ENCODE results near the gene BOC. TPM values are rescaled to one million over a fixed set of nuclear protein-coding genes. Genes with fewer than 3 reads are reported as not detected.

The BOC gene
- total RNA-seq, 1 experiment from 2014 or later = 0.73 TPM

- no peak for DNase-seq
- H3K4me3 Mint-ChIP-seq (ENCODE audit: unreplicated experiment) = no peak overlapping the region
- Histone ChIP-seq H3K9me3 (no peaks in the 10 kb centered on the region), H3K4me1 (no peaks in the 10 kb centered on the region), H3K4me3 (ENCODE audit: low read depth, low read length) (no peak overlapping the region), H3K27me3 (replicated peaks; ENCODE audit: control insufficient read depth, insufficient read depth, low read length) (no peaks in the 10 kb centered on the region), H3K36me3 (ENCODE audit: control insufficient read depth, insufficient read depth, low read length) (no peaks in the 10 kb centered on the region)
- H3K9me3 Mint-ChIP-seq (ENCODE audit: unreplicated experiment) = no peaks in the 10 kb centered on the region
- ChIA-PET CTCF (no interaction called here), POLR2A (no interaction called here)
- H3K27ac Mint-ChIP-seq (ENCODE audit: unreplicated experiment) = no peak overlapping the region
- peaks cover 7% of the 10 kb centered on the region for H3K4me1 Mint-ChIP-seq (ENCODE audit: low read depth, unreplicated experiment)
- intact Hi-C loops (cut with micrococcal nuclease; ENCODE audit: unreplicated experiment) = no loop called here
- BruUV-seq (replicated peaks) = no TSS peak
- H3K36me3 Mint-ChIP-seq (ENCODE audit: insufficient read depth, unreplicated experiment) = peaks cover 4% of the 10 kb centered on the region
- no peak for TF ChIP-seq CTCF (IDR thresholded peaks at IDR 0.05; ENCODE audit: insufficient read depth in 1 of 2, low read depth in 1 of 2, low read length in 1 of 2, severe bottlenecking in 1 of 2, unreplicated experiment in 1 of 2)
- H3K27me3 Mint-ChIP-seq (ENCODE audit: insufficient read depth, unreplicated experiment) = peaks cover 5% of the 10 kb centered on the region
Observed at GRCh38 chr3:113293348-113293747, 82.0 kb downstream of the BOC start.

- H3K27ac Mint-ChIP-seq (ENCODE audit: unreplicated experiment) = no peak overlapping the region
- no peak overlapping the region for H3K4me3 Mint-ChIP-seq (ENCODE audit: unreplicated experiment)
- no peaks in the 10 kb centered on the region for H3K9me3 ChIP-seq
- H3K4me3 ChIP-seq (ENCODE audit: low read depth, low read length) = no peak overlapping the region
- H3K4me1 ChIP-seq = no peaks in the 10 kb centered on the region
- peaks cover 4% of the 10 kb centered on the region for H3K36me3 Mint-ChIP-seq (ENCODE audit: insufficient read depth, unreplicated experiment)
- CTCF ChIA-PET = no interaction called here
- H3K36me3 ChIP-seq (ENCODE audit: control insufficient read depth, insufficient read depth, low read length) = no peaks in the 10 kb centered on the region
- no peaks in the 10 kb centered on the region for H3K27me3 ChIP-seq (replicated peaks; ENCODE audit: control insufficient read depth, insufficient read depth, low read length)
- no TSS peak for BruUV-seq (replicated peaks)
- intact Hi-C loops (cut with micrococcal nuclease; ENCODE audit: unreplicated experiment) = no loop called here
- peaks cover 8% of the 10 kb centered on the region for H3K27me3 Mint-ChIP-seq (ENCODE audit: insufficient read depth, unreplicated experiment)
- peaks cover 7% of the 10 kb centered on the region for H3K4me1 Mint-ChIP-seq (ENCODE audit: low read depth, unreplicated experiment)
- H3K9me3 Mint-ChIP-seq (ENCODE audit: unreplicated experiment) = no peaks in the 10 kb centered on the region
- no peak for TF ChIP-seq CTCF (IDR thresholded peaks at IDR 0.05; ENCODE audit: insufficient read depth in 1 of 2, low read depth in 1 of 2, low read length in 1 of 2, severe bottlenecking in 1 of 2, unreplicated experiment in 1 of 2)
- DNase-seq = no peak
- POLR2A ChIA-PET = no interaction called here
Observed at GRCh38 chr3:113295463-113295862, 84.1 kb downstream of the BOC start.

GRCh38 chr3:113297287-113297686 lies 85.9 kb downstream of the BOC start:
- Mint-ChIP-seq H3K36me3 (ENCODE audit: insufficient read depth, unreplicated experiment) (peaks cover 4% of the 10 kb centered on the region), H3K9me3 (ENCODE audit: unreplicated experiment) (no peaks in the 10 kb centered on the region), H3K27ac (ENCODE audit: unreplicated experiment) (no peak overlapping the region), H3K4me1 (ENCODE audit: low read depth, unreplicated experiment) (peaks cover 7% of the 10 kb centered on the region), H3K4me3 (ENCODE audit: unreplicated experiment) (no peak overlapping the region), H3K27me3 (ENCODE audit: insufficient read depth, unreplicated experiment) (peaks cover 8% of the 10 kb centered on the region)
- ChIA-PET POLR2A (no interaction called here), CTCF (no interaction called here)
- BruUV-seq (replicated peaks) = no TSS peak
- intact Hi-C loops (cut with micrococcal nuclease; ENCODE audit: unreplicated experiment) = no loop called here
- no peaks in the 10 kb centered on the region for H3K27me3 ChIP-seq (replicated peaks; ENCODE audit: control insufficient read depth, insufficient read depth, low read length)
- no peaks in the 10 kb centered on the region for H3K9me3 ChIP-seq
- no peak overlapping the region for H3K4me3 ChIP-seq (ENCODE audit: low read depth, low read length)
- DNase-seq = no peak
- no peak for TF ChIP-seq CTCF (IDR thresholded peaks at IDR 0.05; ENCODE audit: insufficient read depth in 1 of 2, low read depth in 1 of 2, low read length in 1 of 2, severe bottlenecking in 1 of 2, unreplicated experiment in 1 of 2)
- H3K4me1 ChIP-seq = no peaks in the 10 kb centered on the region
- H3K36me3 ChIP-seq (ENCODE audit: control insufficient read depth, insufficient read depth, low read length) = no peaks in the 10 kb centered on the region
